ENCODE results near the gene AHSA1. TPM values are rescaled to one million over a fixed set of nuclear protein-coding genes. Genes with fewer than 3 reads are reported as not detected.

AHSA1 gene
- total and polyA plus RNA-seq, 2 of the 8 experiments (the other 6 are each of a cell fraction or from before 2014, with no cell fraction given) = 155 to 221 TPM

DNA sequence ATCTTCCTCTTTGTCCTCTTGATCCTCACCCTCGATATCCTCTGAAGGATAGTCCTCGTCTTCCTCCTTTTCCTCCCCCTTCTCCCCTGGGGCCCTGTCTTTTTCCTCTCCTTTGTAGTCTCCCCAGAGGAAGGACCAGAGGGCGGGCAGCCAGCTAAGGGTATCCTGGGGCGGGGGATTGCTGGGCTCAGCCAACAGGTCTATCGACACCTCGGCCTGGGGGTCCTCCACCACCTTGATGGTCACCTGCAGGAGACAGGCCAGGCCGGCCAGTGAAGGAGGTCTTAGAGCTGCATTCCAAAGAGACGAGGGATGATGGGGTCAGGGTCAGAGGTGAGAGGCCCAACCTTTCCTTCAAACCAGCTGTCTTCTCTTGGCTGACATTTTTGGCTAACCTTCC lies 24.5 kb downstream of the AHSA1 start:
- Histone ChIP-seq H2BK5ac (ENCODE audit: low read depth, low read length) (no peak overlapping the region), H4K91ac (replicated peaks; ENCODE audit: insufficient read length, low read length) (no peak overlapping the region), H3K9ac (replicated peaks in 1 of 4; ENCODE audit: extremely low read depth in 1 of 4, low read depth in 3 of 4, low read length in 3 of 4) (no peak overlapping the region), H3K4ac (replicated peaks; ENCODE audit: insufficient read length, low read depth, low read length) (no peak overlapping the region), H3K79me1 (ENCODE audit: low read depth, low read length) (no peaks in the 10 kb centered on the region), H3K4me1 (replicated peaks in 1 of 4; ENCODE audit: control insufficient read depth in 3 of 4, insufficient read depth in 4 of 4, low read length in 3 of 4) (no peaks in the 10 kb centered on the region; a peak in 1 of 7 replicates), H3K36me3 (ENCODE audit: control insufficient read depth in 2 of 4, insufficient read depth in 4 of 4, low read length in 3 of 4) (no peaks in the 10 kb centered on the region; a peak in 1 of 8 replicates), H3K9me3 (ENCODE audit: insufficient read depth in 2 of 2, low read depth in 1 of 2, low read length in 1 of 2) (no peaks in the 10 kb centered on the region), H3K14ac (ENCODE audit: insufficient read length) (no peak overlapping the region), H3K56ac (replicated peaks; ENCODE audit: insufficient read length, low read depth, low read length) (no peak overlapping the region), H3K4me2 (ENCODE audit: insufficient read depth in 1 of 2, low read depth in 2 of 2, low read length in 2 of 2) (no peak overlapping the region), H4K5ac (ENCODE audit: insufficient read length, low read depth, low read length) (no peak overlapping the region), H2BK12ac (ENCODE audit: low read depth, low read length) (no peak overlapping the region), H2AK5ac (ENCODE audit: low read depth, low read length) (no peak overlapping the region), H2AFZ (ENCODE audit: low read length) (no peak overlapping the region), H3K27me3 (replicated peaks in 1 of 4; ENCODE audit: control insufficient read depth in 3 of 4, extremely low read depth in 1 of 4, insufficient read depth in 3 of 4, low read length in 3 of 4) (no peaks in the 10 kb centered on the region), H4K8ac (ENCODE audit: extremely low read depth, insufficient read depth, low read length) (no peak overlapping the region), H3K23ac (ENCODE audit: insufficient read length) (no peak overlapping the region), H2BK15ac (ENCODE audit: low read length) (no peak overlapping the region), H3K23me2 (ENCODE audit: low read depth, low read length) (no peaks in the 10 kb centered on the region), H2BK120ac (replicated peaks; ENCODE audit: low read depth, low read length) (no peak overlapping the region), H3K18ac (ENCODE audit: extremely low read depth, low read length) (no peak overlapping the region), H3K27ac (ENCODE audit: low read depth, low read length) (no peak overlapping the region), H3K4me3 (ENCODE audit: extremely low read depth in 1 of 4, insufficient read depth in 2 of 4, low read depth in 3 of 4, low read length in 4 of 4) (no peak overlapping the region), H4K20me1 (replicated peaks in 1 of 2; ENCODE audit: control insufficient read depth in 1 of 2, insufficient read depth in 2 of 2, low read length in 2 of 2) (no peaks in the 10 kb centered on the region), H2BK20ac (ENCODE audit: low read length) (no peak overlapping the region), H3K79me2 (ENCODE audit: control insufficient read depth in 1 of 2, insufficient read depth in 2 of 2, low read length in 2 of 2) (no peaks in the 10 kb centered on the region)
- DNase-seq (ENCODE audit: low read depth in 1 of 2, low spot score in 2 of 2) (no peak), FAIRE-seq (no peak)
- 92% methylated on average over 8 of the region's 8 CpGs; no CpG with 5 or more reads in 1 of the 2 experiments for WGBS, 2 experiments (ENCODE audit: extremely low coverage in 1 of 2, insufficient coverage in 1 of 2, insufficient read length in 1 of 2, insufficient replicate concordance in 2 of 2, low coverage in 1 of 2, low lambda C conversion rate in 2 of 2, missing lambda C conversion rate in 1 of 2)
- ChIA-PET CTCF (ENCODE audit: partially characterized antibody) (interaction anchor here (2.6 kb wide), 1 partner anchor 23 kb away, joined by 10 read pairs; no protein-coding TSS in a partner anchor), POLR2A (ENCODE audit: partially characterized antibody) (no interaction called here)
- TF ChIP-seq EZH2 (IDR thresholded peaks at IDR 0.05; ENCODE audit: low read depth, low read length, severe bottlenecking) = no peak
- no peak for TF ChIP-seq POLR2AphosphoS5 (IDR thresholded peaks at IDR 0.05; ENCODE audit: low read depth, low read length)
- TF ChIP-seq ASH2L (IDR thresholded peaks at IDR 0.05; ENCODE audit: low read length) = no peak

Measured in H1 (cell line).